Stimulated activated CD4-positive, alpha-beta T cell treated with anti-CD3 and anti-CD28 coated beads, TNF-alpha, amount 100 ng/mL, for 1 hour (primary cell): ENCODE measurements around the gene PTK7.
"Not testable (repeated sequence)": the region's sequence is repeated elsewhere in the genome, so short reads cannot be mapped to it uniquely, and the experiment has no call there.

ENCODE experiments used
- DNase-seq, 3 donors: peaks; one replicate each; pipeline ENCODE4 v3.0.0-alpha.2; 2020; ENCODE audit warnings: low read depth in 3 of 3, low spot score in 1 of 3

PTK7 gene

DNA sequence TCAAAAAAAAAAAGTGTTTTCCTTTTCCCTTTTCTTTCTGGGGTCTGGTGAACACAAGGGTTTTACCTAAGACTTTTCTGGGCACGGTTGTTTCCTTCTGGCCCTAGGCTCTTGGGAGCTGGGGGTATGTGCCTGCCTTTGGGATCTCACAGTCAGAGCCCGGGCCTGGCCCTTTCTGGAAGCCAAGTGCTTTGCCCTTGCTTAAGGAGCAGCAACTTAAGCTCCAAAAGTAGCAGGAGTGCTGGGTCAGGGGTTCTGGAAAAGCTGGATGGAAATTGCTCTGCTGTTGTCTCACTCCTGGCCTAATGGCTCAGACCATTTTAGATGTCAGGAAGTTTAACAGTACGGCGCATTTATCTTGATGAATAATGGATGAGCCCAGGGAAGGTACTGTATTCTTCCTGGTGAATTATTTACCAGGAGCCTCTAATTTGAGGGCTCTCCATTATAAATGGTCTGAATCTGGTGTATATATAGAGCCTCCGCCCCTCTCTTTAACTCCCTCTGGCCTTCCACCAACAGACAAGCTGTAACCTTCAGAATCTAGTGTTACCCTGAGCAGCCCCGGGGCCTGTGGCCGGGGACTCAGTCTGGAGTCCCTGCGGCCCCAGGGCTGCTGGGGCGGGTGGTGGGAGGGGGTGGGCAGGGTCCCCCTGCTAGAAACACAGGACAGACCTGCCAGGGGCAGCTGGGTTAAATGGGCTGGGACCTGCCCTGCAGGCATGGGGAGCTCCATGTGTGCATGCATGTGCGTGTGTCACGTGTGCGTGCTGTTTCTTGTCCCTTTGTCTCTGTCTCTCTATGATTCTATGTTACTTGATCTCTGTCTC is 37.5 kb downstream of the PTK7 start:
- no peak for DNase-seq

DNA sequence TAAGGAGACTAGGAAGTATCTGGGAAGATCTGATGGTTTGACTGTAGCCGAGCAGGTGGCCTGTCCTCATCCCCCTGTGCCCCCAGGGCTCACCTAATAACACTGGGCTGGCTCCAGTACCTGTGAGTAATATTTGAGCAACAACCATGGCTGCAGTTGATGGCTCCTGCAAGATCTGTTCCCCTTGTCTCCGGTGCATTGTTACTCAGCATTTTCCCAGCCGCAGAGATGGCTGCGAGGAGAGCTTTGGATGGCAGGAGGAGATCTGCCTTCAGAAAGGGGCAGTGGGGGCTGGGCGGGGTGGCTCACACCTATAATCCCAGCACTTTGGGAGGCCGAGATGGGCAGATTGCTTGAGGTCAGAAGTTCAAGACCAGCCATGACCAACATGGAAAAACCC is 39.3 kb downstream of the PTK7 start:
- no peak for DNase-seq

DNA sequence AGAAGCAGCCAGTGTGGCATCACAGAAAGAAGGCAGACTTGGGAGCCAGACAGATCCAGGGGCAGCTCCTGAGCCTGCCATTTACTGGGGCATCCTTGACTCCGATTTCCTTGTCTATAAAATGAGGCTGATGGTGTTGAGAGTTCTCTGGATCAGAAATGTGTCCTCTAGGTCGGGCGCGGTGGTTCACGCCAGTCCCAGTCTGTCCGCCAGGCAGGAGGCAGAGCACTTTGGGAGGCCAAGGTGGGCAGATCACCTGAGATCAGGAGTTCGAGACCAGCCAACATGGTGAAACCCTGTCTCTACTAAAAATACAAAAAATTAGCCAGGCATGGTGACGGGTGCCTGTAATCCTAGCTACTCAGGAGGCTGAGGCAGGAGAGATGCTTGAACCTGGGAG is 41.4 kb downstream of the PTK7 start:
- DNase-seq: not testable (repeated sequence)

- DNase-seq: no peak
Measured at GRCh38 chr6:43119482-43119881, 43.4 kb downstream of the PTK7 start.

GRCh38 chr6:43120101-43120763 is 44.1 kb downstream of the PTK7 start:
- no peak for DNase-seq

GRCh38 chr6:43120944-43121913 is 45.1 kb downstream of the PTK7 start:
- no peak for DNase-seq

GRCh38 chr6:43122146-43122545 is 46.0 kb downstream of the PTK7 start:
- no peak for DNase-seq

DNA sequence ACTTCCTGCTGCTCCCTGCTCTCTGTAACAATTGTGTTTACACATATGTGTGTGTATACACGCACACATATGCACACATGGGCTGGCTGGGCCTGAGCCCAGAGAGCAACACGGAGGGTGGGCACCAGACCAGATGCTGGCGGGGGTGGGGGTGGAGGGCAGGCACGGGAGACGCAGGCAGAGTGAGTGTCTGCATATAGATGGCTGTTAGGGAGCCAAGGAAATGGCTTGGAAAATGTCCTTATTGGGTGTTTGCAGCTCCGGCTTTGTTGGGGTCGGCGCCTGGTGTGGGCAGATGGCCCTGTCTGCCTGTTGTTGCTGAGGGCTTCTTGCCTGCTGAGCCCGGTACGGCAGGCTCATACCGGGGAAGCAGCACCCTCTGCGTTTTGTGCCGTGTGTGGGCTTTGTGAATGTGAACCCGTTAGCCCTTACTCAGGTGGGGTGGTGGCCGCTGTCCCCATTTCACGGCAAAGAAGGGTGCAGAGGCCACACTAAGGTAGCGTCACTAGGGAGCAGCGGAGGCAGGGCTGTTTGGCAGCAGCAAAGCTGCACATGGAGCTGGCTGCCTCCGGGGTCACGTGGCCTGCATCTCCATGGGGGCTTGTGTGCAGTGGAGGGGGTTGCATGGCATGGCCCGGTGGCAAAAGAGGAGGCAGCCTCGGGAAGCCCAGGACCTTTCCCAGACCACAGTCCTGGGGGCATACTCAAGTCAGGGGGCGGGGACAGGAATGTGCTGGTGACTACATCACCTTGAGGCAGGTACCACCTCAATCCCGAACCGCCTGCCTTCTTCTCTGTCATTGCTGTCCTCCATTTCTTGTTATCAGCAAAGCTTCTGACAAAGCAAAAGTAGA is 47.6 kb downstream of the PTK7 start:
- no peak for DNase-seq

GRCh38 chr6:43124481-43124880 is 48.4 kb downstream of the PTK7 start:
- DNase-seq: no peak

DNA sequence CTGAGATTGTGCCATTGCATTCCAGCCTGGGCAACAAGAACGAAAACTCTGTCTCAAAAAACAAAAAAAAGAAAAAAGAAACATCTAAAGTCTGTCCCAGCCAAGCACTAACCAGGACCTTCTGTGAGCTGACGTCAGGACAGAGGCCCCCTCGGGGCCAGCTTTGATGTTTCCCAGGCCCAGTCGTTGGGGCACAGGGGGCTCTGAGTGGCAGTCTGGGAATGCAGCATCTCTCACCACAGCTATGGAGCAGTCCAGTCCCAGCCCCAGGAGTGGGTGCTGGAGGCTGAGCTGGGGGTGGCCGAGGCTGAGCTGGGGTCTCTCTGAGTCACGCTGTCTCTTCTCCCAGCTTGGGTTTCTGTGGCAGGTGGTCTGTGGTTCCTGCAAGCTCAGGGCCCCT is 49.0 kb downstream of the PTK7 start:
- no peak for DNase-seq

DNA sequence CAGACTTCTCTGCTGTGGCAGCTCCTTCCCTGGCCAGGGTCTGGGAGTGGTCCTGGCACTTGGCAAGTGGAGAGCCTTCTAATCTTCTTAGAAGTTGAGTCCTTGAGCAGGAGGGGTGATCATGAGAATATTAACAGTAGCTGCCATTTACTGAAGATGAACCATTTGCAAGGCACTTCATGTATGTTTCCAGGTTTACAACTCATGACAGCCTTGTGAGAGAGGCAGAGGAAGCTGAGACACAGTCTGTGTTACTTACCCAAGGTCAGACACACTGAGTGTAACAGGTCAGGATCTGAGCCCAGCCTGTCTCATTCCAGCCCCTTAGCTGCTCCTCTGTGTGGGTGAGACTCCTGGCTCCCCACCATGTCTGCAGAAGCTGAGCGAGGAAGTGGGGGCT is 49.4 kb downstream of the PTK7 start:
- DNase-seq: no peak

DNA sequence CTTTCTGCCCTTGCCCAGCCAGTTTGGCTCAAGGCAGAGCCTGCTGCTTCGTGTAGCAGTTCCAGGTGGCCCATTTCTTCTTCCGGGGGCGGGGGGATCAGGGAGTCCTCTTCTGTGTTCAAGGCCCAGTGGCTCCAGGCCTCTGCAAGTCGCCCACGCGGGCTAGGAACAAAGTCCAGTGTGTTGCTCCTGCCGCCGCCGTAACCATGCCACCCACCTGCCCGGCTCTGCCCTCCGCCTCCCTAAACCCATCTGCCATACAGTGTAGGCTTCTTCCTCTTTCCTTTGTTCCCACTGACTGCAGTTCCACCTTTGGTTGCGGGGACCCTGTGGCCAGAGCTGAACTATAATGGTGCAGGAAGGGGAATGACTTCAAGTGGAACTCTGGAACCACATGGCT is 51.1 kb downstream of the PTK7 start:
- no peak for DNase-seq

DNA sequence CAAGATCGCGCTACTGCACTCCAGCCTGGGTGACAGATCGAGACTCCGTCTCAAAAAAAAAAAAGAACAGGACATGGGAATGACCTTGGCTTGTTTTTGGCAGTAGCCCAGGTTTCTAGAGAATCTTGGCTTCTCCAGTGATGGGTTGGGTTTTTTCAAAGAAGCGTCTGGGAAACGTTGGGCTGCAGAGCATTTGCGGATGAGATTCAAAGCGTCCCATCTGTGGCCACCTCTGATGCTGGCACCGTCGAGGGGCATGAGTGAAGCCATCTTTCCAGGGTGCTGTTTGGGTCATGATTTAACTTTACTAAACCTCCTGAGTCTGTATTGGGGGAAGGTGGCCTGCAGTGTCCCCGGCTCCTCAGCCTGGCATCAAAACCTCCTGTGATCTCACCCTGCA is 51.8 kb downstream of the PTK7 start:
- DNase-seq: no peak

DNA sequence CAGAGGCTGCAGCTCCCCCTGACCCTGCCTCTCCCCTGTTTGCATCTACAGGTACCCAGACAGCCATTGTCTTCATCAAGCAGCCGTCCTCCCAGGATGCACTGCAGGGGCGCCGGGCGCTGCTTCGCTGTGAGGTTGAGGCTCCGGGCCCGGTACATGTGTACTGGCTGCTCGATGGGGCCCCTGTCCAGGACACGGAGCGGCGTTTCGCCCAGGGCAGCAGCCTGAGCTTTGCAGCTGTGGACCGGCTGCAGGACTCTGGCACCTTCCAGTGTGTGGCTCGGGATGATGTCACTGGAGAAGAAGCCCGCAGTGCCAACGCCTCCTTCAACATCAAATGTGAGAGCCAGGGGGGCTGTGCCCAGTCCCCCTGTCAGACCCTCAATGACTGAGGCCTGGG is 52.8 kb downstream of the PTK7 start:
- no peak for DNase-seq

- no peak for DNase-seq
Measured at GRCh38 chr6:43129434-43130194, 53.5 kb downstream of the PTK7 start.

GRCh38 chr6:43130429-43130828 is 54.3 kb downstream of the PTK7 start:
- DNase-seq: no peak

- DNase-seq: not testable (repeated sequence)
Measured at GRCh38 chr6:43131379-43131778, 55.3 kb downstream of the PTK7 start.

- no peak for DNase-seq
Measured at GRCh38 chr6:43138267-43138666, 62.2 kb downstream of the PTK7 start.

DNA sequence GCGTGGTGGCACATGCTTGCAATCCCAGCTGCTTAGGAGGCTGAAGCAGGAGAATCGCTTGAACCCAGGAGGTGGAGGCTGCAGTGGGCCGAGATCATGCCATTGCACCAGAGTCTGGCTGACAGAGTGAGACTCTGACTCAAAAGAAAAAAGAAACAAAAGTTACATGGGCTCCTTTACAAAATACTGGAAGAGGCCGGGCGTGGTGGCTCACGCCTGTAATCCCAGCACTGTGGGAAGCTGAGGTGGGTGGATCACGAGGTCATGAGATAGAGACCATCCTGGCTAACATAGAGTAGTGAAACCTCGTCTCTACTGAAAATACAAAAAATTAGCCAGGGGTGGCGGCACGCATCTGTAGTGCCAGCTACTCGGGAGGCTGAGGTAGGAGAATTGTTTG is 63.9 kb downstream of the PTK7 start:
- DNase-seq: not testable (repeated sequence)

DNA sequence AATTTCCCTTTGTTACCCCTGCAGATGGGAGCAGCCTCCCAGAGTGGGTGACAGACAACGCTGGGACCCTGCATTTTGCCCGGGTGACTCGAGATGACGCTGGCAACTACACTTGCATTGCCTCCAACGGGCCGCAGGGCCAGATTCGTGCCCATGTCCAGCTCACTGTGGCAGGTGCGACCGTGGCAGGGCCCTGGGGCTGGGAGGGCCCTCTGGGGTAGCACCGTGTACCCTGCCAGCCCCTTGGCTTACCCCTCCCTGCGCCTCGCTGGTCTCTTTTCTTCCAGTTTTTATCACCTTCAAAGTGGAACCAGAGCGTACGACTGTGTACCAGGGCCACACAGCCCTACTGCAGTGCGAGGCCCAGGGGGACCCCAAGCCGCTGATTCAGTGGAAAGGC is 65.5 kb downstream of the PTK7 start:
- DNase-seq: no peak
